Activated naive CD8-positive, alpha-beta T cell treated with anti-CD3 and anti-CD28 coated beads, Interleukin-2, amount 50 U/mL, for 24 hours (primary cell): ENCODE measurements around the gene CNGA1.

ENCODE experiments used
- ATAC-seq: fragments of 150-1000 bp; cut with Tn5 transposase; one replicate; pipeline ENCODE4 v1.10.0; 2021
- DNase-seq: peaks from one replicate; pipeline ENCODE4 v3.0.0; 2021
- H3K27ac Mint-ChIP-seq: one replicate; pipeline ENCODE4 v1.8.0; 2021; ENCODE audit warnings: mild to moderate bottlenecking, mixed read lengths
- H3K27me3 Mint-ChIP-seq: one replicate; pipeline ENCODE4 v1.8.0; 2021; ENCODE audit warnings: mixed read lengths
- H3K36me3 Mint-ChIP-seq: one replicate; pipeline ENCODE4 v1.8.0; 2021; ENCODE audit warnings: low read depth, mixed read lengths
- H3K4me1 Mint-ChIP-seq: one replicate; pipeline ENCODE4 v1.8.0; 2021; ENCODE audit warnings: mixed read lengths
- H3K4me3 Mint-ChIP-seq: one replicate; pipeline ENCODE4 v1.8.0; 2021; ENCODE audit warnings: mild to moderate bottlenecking, moderate library complexity, mixed read lengths
- H3K9me3 Mint-ChIP-seq: one replicate; pipeline ENCODE4 v1.8.0; 2021; ENCODE audit warnings: mixed read lengths

Gene CNGA1

GRCh38 chr4:48016141-48017107, at the start of gene CNGA1, which contains the start of gene NIPAL1:
CNGA1 (minus strand) TSS chr4:48016681; CDS start chr4:47952689, 63,992 bp downstream.
NIPAL1 (plus strand) TSS chr4:48016772; CDS start chr4:48016840, 68 bp downstream.
- Mint-ChIP-seq H3K4me1 (peaks cover 27% of the 10 kb centered on the region), H3K36me3 (no peaks in the 10 kb centered on the region), H3K4me3 (peak within 1 kb of the TSS; percentile 82), H3K27ac (peak within 1 kb of the TSS; percentile 66), H3K27me3 (peaks cover 7% of the 10 kb centered on the region), H3K9me3 (no peaks in the 10 kb centered on the region)
- ATAC-seq, result peak; percentile 85
- DNase-seq, result peak; percentile 80

- H3K4me3 Mint-ChIP-seq, result no peak overlapping the region
- DNase-seq (no peak), ATAC-seq (peak; percentile 93)
- peaks cover 37% of the 10 kb centered on the region for H3K4me1 Mint-ChIP-seq
- peaks cover 4% of the 10 kb centered on the region for H3K9me3 Mint-ChIP-seq
- no peaks in the 10 kb centered on the region for H3K27me3 Mint-ChIP-seq
- H3K36me3 Mint-ChIP-seq, result peaks cover 26% of the 10 kb centered on the region
- peak overlapping the region; percentile 47 for H3K27ac Mint-ChIP-seq
Observed at GRCh38 chr4:48065587-48066052, 49.1 kb upstream of the CNGA1 start.

- peaks cover 25% of the 10 kb centered on the region for H3K36me3 Mint-ChIP-seq
- no peaks in the 10 kb centered on the region for H3K27me3 Mint-ChIP-seq
- peaks cover 9% of the 10 kb centered on the region for H3K9me3 Mint-ChIP-seq
- H3K27ac Mint-ChIP-seq, result no peak overlapping the region
- no peak overlapping the region for H3K4me3 Mint-ChIP-seq
- H3K4me1 Mint-ChIP-seq, result peaks cover 40% of the 10 kb centered on the region
- DNase-seq (peak; percentile 29), ATAC-seq (peak; percentile 78)
Observed at GRCh38 chr4:48064349-48064748, 47.9 kb upstream of the CNGA1 start.

- peak overlapping the region; percentile 8 for H3K27ac Mint-ChIP-seq
- no peak overlapping the region for H3K4me3 Mint-ChIP-seq
- peaks cover 9% of the 10 kb centered on the region for H3K9me3 Mint-ChIP-seq
- H3K36me3 Mint-ChIP-seq, result peaks cover 18% of the 10 kb centered on the region
- H3K4me1 Mint-ChIP-seq, result peaks cover 19% of the 10 kb centered on the region
- no peak for DNase-seq
- no peaks in the 10 kb centered on the region for H3K27me3 Mint-ChIP-seq
- ATAC-seq, result no peak
Observed at GRCh38 chr4:48058617-48059530, 42.4 kb upstream of the CNGA1 start.

GRCh38 chr4:48051078-48051477, 34.6 kb upstream of the CNGA1 start:
- no peak for DNase-seq
- no peak overlapping the region for H3K27ac Mint-ChIP-seq
- no peaks in the 10 kb centered on the region for H3K36me3 Mint-ChIP-seq
- H3K9me3 Mint-ChIP-seq, result no peaks in the 10 kb centered on the region
- no peak for ATAC-seq
- H3K4me3 Mint-ChIP-seq, result no peak overlapping the region
- peaks cover 18% of the 10 kb centered on the region for H3K27me3 Mint-ChIP-seq
- peaks cover 43% of the 10 kb centered on the region for H3K4me1 Mint-ChIP-seq

- Mint-ChIP-seq H3K27ac (no peak overlapping the region), H3K4me1 (peaks cover 59% of the 10 kb centered on the region), H3K27me3 (peaks cover 18% of the 10 kb centered on the region), H3K4me3 (no peak overlapping the region), H3K9me3 (no peaks in the 10 kb centered on the region), H3K36me3 (no peaks in the 10 kb centered on the region)
- DNase-seq, result no peak
- no peak for ATAC-seq
Observed at GRCh38 chr4:48049483-48049882, 33.0 kb upstream of the CNGA1 start.

- DNase-seq, result no peak
- Mint-ChIP-seq H3K4me3 (no peak overlapping the region), H3K9me3 (no peaks in the 10 kb centered on the region), H3K27ac (no peak overlapping the region), H3K27me3 (peaks cover 18% of the 10 kb centered on the region), H3K36me3 (no peaks in the 10 kb centered on the region), H3K4me1 (peaks cover 75% of the 10 kb centered on the region)
- no peak for ATAC-seq
Observed at GRCh38 chr4:48047896-48048295, 31.4 kb upstream of the CNGA1 start.

- H3K36me3 Mint-ChIP-seq, result no peaks in the 10 kb centered on the region
- peaks cover 80% of the 10 kb centered on the region for H3K4me1 Mint-ChIP-seq
- ATAC-seq, result peak; percentile 92
- DNase-seq, result peak; percentile 87
- H3K9me3 Mint-ChIP-seq, result no peaks in the 10 kb centered on the region
- peak overlapping the region; percentile 89 for H3K27ac Mint-ChIP-seq
- peaks cover 18% of the 10 kb centered on the region for H3K27me3 Mint-ChIP-seq
- H3K4me3 Mint-ChIP-seq, result peak overlapping the region; percentile 65
Observed at GRCh38 chr4:48047421-48047844, 31.0 kb upstream of the CNGA1 start.

GRCh38 chr4:48046059-48046458, 29.6 kb upstream of the CNGA1 start:
- peak; percentile 31 for DNase-seq
- no peaks in the 10 kb centered on the region for H3K36me3 Mint-ChIP-seq
- H3K27ac Mint-ChIP-seq, result peak overlapping the region; percentile 33
- peaks cover 93% of the 10 kb centered on the region for H3K4me1 Mint-ChIP-seq
- H3K4me3 Mint-ChIP-seq, result peak overlapping the region; percentile 7
- H3K27me3 Mint-ChIP-seq, result peaks cover 18% of the 10 kb centered on the region
- peak; percentile 25 for ATAC-seq
- no peaks in the 10 kb centered on the region for H3K9me3 Mint-ChIP-seq

GRCh38 chr4:48044298-48044697, 27.8 kb upstream of the CNGA1 start:
- Mint-ChIP-seq H3K4me1 (peaks cover 88% of the 10 kb centered on the region), H3K27ac (no peak overlapping the region), H3K9me3 (no peaks in the 10 kb centered on the region), H3K36me3 (no peaks in the 10 kb centered on the region), H3K4me3 (no peak overlapping the region), H3K27me3 (peaks cover 10% of the 10 kb centered on the region)
- ATAC-seq, result no peak
- DNase-seq, result no peak

- no peaks in the 10 kb centered on the region for H3K9me3 Mint-ChIP-seq
- H3K4me3 Mint-ChIP-seq, result no peak overlapping the region
- H3K27me3 Mint-ChIP-seq, result peaks cover 5% of the 10 kb centered on the region
- no peak for DNase-seq
- H3K27ac Mint-ChIP-seq, result no peak overlapping the region
- ATAC-seq, result no peak
- H3K36me3 Mint-ChIP-seq, result peaks cover 2% of the 10 kb centered on the region
- H3K4me1 Mint-ChIP-seq, result peaks cover 85% of the 10 kb centered on the region
Observed at GRCh38 chr4:48043504-48043903, 27.0 kb upstream of the CNGA1 start.

GRCh38 chr4:48042979-48043461, 26.5 kb upstream of the CNGA1 start:
- Mint-ChIP-seq H3K9me3 (no peaks in the 10 kb centered on the region), H3K27ac (peak overlapping the region; percentile 20), H3K36me3 (peaks cover 2% of the 10 kb centered on the region), H3K4me1 (peaks cover 85% of the 10 kb centered on the region), H3K4me3 (no peak overlapping the region), H3K27me3 (peaks cover 2% of the 10 kb centered on the region)
- ATAC-seq (no peak), DNase-seq (no peak)

- Mint-ChIP-seq H3K4me3 (peak overlapping the region; percentile 6), H3K9me3 (no peaks in the 10 kb centered on the region), H3K4me1 (peaks cover 84% of the 10 kb centered on the region), H3K36me3 (peaks cover 9% of the 10 kb centered on the region), H3K27ac (peak overlapping the region; percentile 60), H3K27me3 (no peaks in the 10 kb centered on the region)
- ATAC-seq (peak; percentile 80), DNase-seq (peak; percentile 48)
Observed at GRCh38 chr4:48041535-48042137, 25.2 kb upstream of the CNGA1 start.

GRCh38 chr4:48039561-48039960, 23.1 kb upstream of the CNGA1 start:
- Mint-ChIP-seq H3K4me3 (no peak overlapping the region), H3K27me3 (no peaks in the 10 kb centered on the region), H3K4me1 (peaks cover 84% of the 10 kb centered on the region), H3K27ac (no peak overlapping the region), H3K9me3 (peaks cover 12% of the 10 kb centered on the region), H3K36me3 (peaks cover 15% of the 10 kb centered on the region)
- DNase-seq (no peak), ATAC-seq (no peak)
